Activated naive CD4-positive, alpha-beta T cell (primary cell): ENCODE measurements around the gene ATP13A3.

ENCODE experiments used
- DNase-seq, 4 experiments: peaks; one replicate each; lab custom pipeline; 2025; lab: John Stamatoyannopoulos, UW

ATP13A3 gene

DNA sequence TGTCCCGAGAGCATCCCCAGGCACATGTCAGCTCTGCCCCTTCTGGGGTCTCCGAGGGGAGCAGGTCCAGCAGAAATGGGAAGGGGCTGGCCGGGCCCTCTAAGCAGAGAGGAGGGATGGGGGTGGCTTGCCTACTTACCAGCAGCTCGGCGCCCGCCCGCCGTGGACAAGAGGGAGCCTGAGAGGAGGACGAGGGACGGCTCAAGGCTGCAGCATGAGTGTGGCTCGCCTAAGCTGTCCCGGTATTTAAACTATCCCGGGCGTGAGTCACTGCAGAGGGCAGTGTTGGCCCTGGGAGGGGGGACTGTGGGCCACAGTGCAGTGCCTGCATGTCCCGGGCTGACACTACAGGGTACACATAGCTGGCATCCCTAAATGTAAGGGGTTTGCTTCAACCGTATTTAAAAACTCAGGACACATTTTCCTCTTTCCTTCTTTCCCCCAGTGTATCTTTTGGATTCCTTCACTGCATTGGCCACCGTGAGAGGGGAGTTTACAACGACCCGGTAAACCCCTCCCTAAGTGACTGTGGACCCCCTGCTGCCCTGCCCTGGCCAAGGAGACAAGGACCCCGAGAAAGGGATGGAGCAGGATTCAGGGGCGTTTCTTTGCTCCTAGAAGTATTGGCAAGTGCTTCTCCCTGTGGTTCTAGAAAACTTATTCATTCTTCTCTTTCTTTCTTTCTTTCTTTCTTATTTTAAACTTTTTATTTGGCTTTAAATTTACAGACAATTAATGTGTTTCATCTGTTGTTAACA, 117.1 kb downstream of the ATP13A3 start, which contains the start of gene LRRC15:
TSS of gene LRRC15 (minus strand) at position 222 of the 758 bp plus-strand sequence. CDS start 8,700 bp downstream, outside the sequence.
- no peak for DNase-seq

GRCh38 chr3:194368918-194369317, 117.9 kb downstream of the ATP13A3 start:
- no peak for DNase-seq

DNA sequence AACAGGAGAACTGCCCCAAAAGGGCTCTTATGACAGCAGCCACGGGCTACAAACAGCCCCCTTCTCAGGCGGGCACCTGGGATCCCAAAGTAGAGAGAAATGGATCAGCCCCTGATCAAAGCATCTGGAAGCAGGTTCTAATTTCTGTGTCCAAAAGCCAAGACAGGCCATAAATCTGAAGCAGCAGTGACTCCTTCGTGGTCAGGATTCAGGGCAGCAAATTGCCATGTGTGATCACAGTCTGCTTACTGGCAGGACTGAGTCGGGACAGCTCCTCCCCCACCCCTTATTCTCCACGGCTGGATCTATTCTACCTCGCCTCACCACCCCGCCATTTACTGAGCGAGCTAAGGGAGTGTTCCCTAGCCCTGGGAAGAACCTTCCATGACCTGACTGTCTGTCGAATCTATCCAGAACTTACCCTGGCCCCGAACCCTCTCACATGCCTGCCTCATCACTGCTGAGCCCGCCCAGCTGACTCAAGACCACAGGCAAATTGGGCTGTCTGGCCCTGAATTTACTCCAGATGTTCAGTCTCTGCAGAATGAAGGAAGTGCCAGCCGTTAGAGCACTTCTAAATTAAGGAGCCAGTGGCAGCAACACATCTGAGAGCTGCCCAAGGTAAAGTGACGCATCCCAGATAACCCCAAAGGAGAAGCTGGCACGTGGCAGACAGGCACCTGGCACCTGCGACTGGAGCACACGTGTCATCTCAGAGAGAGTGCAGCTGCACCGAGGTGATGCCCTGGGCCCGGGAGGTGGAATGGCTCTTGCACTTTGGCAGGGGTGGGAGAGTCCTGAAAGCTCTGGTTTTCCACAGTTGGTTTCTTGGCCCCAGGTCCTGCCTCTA, 118.6 kb downstream of the ATP13A3 start:
- DNase-seq = no peak

DNA sequence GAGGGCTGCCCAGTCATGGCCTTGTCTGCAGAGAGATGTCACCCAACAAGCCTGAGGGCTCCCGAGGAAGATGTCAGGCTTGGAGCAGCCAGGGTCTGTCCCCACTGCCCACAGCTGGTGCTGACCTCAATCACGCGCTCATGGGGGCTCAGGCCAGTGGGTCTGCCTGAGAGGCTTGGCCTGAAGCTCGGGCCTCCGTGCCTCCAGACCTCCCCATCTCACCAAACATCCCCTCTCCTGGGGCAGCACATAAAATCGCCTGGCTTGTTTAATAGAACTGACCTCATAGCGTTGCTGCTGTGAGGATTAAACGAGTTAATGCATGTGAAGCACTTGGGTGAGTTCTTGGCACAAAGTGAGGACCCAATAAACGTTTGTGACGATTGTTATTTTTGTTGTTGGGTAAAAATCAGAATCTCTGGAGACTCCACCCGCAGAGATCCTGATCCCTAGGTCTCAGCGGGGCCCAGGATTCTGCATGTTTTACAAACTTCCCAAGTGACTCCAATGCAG, 120.8 kb downstream of the ATP13A3 start:
- DNase-seq = no peak

- no peak for DNase-seq
These were observed 121.3 kb downstream of the ATP13A3 start for GRCh38 chr3:194365526-194365925.

DNA sequence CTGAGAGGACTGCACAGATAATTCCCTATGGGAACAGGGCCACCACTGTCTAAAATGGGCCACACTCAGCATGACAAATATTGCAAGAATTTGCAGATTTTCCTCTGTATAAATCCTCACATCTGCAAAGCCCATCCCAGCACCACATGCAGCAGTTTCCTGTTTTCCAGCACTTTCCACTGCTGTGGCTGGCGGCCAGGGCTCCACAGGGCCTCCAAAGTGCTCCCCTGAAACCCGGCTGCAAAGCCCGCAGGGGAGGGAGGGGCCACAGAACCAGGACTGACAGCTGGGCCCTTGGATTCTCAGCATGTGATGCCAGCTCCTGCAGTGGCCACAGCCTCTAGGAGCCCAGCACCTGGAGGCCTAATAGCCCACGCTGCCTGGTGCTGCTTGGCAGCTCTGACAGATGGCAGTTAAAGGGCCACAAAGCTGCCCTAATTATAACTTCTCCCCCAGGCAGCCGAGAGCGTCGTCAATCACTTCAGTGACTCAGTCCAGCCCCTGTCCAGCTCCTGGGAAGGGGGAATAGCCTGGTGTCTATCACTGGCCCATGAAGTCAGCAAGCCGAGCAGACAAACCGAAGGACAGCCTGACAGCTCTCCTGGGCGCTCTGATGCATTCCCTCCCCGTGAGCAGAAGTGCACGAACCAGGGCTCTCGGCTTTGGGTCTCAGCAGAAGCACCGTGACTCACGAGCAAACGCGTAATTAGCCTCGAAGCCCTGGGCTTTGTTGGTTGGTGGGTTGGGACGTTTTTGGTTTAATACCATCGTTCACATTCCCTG, 122.0 kb downstream of the ATP13A3 start:
- no peak for DNase-seq

DNA sequence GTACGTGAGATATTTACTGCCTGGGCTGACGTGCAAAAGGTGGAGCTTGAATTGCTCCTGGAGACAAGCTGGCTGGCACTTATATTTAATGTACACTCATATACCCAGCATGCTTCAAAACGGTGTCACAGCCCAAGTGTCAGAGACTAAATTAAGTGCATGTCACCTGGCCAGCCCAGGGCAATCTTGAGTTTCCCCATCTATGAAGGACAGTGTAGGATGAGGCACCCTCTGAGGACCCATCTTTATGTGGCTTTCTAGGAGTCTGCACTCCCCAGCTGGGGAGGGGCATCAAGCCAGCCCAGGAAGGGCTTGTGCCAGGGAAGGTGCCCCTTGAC, 122.5 kb downstream of the ATP13A3 start:
- DNase-seq = no peak

DNA sequence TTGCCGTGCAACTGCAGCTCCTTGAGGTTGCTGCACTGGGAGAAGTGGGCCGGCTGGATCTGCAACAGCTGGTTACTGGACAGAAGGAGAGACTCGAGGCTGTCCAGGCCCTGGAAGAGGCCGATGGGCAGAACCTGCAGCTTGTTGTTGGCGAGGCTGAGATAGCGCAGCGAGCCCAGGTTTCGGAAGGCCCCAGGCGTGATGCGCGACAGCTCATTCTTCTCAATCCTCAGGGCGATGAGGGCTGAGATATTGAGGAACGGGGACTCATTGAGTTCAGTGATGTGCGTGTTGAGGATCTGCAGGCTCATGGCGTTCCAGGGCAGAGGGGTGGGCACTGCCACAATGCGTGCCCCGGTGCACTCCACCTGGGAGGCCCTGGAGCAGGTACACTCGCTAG, 126.2 kb downstream of the ATP13A3 start:
- DNase-seq = no peak

DNA sequence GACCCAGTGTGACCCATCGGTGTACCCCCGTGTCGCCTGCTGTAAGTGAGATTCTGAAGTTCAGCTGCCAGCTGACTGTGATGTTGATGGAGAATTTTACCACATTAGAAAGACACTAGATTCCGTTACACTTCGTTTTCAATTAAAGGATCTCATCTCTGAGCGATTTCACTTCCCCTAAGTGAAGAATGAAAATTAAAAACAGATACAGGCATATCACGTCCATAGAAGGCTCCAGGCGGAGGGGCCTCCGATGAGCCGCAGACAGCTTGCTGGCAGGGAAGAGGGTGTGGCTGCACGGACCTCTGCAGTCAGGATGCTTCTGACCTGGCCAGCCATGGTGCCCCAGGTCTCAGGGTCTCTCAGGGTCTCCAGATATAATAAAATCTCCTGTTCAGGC, 129.1 kb downstream of the ATP13A3 start:
- no peak for DNase-seq

DNA sequence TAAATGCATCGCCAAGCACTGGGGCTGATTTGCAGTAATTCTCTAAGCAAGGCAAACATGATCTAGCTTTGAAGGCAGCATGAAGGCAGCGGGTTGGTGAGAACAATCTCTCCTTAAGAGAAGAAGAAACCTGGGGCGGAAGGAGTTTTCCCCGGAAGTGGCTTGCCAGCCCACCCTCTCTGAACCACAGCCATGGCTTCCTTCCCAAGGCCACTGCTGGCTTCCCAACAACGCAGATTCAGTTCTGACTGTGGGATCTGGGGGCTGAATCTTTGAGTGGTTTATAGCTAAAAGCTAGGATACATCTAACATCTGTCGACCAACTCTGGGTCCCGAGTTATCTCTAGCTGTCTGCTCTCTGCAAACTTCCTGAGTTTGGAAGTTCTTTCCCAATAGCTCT, 131.4 kb downstream of the ATP13A3 start:
- no peak for DNase-seq

GRCh38 chr3:194354315-194354714, 132.5 kb downstream of the ATP13A3 start:
- no peak for DNase-seq
